GM19463 (cell line): ENCODE data around the gene NADSYN1.

ENCODE experiments used
- ATAC-seq: cut with Tn5 transposase; IDR thresholded peaks from one replicate; pipeline ENCODE4 v1.9.1; 2021; ENCODE audit warnings: mild to moderate bottlenecking, moderate library complexity; ENCODE audit not compliant: unreplicated experiment

NADSYN1 gene

DNA sequence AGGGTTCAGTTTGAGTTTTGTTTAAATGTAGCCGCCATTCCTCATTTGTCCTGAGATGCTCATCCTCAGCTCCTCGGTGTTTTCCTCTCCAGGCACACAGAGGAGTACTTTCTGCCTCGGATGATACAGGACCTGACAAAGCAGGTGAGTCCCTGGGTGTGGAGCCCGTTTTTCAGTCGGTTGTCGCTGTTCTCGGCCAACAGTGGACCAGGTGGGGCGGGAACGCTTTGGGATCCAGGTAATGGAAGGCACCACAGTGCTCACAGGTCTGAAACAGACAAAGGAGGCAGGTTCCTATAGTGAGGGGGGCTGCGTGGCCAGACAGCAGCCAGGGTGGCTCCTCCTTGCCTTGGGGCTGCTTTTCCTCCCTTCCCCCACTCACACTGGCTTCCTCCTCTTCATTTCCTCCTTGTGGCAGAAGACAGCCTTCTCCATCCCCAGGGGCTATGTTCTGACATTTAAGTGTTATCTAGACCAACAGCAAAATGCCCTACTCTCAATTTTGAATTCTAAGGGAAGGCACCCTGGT is 19.4 kb downstream of the NADSYN1 start:
- ATAC-seq, result no peak

DNA sequence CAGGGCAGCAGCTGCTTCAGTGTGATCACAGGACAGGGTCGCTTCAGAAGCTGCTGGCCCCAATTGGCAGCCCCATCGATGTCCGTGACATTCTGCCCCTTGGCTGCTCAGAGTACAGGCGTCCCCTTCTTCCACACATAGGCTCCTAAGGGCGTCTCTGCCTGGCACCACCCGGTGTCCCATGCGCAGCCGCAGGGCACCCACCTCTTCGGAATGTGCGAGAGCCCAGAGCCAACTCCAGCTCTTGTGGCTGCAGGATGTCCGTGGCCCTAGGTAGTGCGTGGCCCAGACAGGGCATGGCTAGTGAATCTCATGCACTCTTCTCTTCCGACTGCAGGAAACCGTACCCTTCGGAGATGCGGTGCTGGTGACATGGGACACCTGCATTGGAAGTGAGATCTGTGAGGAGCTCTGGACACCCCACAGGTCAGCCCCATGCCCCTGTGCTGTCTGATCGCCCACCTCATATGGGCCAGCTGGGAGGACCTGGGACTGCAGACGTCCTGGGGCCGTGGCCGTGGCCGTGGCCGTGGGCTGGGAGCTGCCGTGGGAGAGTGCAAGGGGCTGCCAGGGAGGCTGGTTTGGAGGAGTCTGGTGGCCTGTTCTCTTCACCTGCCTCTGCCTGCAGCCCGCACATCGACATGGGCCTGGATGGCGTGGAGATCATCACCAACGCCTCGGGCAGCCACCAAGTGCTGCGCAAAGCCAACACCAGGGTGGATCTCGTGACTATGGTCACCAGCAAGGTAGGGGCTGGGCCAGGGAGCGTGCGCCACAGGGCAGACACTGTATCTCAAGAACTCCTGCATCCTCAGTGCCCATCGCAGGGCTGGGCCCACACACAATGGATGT is 20.2 kb downstream of the NADSYN1 start:
- ATAC-seq, result no peak

DNA sequence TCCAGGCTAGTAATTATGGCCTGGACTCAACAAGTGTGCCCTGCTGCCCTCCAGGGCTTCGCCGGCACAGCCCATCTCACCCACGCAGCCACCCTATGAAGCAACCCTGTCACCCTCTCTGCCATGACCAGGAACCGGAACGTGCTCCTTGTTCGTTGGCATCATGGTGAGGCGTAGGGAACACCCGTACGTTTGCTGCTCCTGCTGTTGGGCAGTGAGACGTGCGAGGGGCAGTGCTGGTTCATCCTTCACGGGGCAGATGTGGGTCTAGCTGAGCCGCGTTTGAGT is 20.7 kb downstream of the NADSYN1 start:
- no peak for ATAC-seq

DNA sequence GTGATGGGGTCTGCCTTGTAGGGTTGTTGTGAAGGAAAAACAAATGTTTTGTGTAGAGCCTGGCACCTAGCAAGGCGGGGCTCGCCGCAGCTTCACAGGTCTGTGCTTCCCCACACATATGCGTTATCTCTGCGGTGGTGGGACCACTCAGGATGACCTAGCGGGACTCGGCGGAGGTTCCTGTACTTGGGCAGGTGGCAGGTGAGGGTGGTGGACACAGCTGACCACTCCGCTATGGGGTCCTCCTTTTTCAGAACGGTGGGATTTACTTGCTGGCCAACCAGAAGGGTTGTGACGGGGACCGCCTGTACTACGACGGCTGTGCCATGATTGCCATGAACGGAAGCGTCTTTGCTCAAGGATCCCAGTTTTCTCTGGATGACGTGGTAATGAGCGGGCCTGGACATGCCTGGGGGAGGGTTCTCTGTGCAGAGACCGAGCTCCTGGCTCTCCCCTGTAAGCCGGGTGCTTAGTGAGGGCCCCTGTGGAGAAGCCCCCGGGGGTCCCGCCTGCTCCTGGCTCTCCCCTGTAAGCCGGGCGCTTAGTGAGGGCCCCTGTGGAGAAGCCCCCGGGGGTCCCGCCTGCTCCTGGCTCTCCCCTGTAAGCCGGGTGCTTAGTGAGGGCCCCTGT is 21.3 kb downstream of the NADSYN1 start:
- no peak for ATAC-seq

DNA sequence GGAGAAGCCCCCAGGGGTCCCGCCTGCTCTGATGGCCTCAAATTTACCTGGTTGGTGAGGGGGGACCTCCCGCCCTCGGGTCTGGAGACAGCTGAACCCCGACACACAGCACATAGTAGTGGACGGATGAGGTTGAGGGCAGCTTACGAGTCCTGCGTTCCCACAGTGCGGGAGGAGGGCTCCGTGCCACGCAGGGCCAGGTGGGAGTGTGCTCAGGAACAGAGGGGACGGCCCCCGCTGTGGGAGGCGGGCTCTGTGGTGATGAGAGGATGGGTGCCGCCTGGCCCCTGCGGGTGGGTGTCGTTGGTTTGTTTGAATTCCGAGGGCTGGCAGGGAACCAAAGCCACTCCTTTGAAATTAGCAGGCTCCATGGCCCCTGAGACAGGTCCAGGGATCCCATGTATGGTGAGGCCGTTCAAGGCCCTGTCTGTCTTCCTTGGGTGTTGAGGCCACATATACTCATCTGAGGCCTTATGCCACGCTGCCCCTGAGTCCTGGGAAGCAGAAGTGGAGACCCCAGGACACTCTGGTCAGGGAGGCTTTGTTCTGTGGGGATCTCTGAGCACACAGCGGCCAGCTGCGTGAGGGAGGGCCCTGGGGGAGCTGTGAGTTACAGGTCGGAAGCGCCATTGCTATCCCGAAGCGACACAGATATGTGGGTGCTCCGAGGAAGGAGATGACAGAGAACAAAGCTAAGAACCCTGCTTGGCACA is 21.9 kb downstream of the NADSYN1 start:
- ATAC-seq, result no peak

DNA sequence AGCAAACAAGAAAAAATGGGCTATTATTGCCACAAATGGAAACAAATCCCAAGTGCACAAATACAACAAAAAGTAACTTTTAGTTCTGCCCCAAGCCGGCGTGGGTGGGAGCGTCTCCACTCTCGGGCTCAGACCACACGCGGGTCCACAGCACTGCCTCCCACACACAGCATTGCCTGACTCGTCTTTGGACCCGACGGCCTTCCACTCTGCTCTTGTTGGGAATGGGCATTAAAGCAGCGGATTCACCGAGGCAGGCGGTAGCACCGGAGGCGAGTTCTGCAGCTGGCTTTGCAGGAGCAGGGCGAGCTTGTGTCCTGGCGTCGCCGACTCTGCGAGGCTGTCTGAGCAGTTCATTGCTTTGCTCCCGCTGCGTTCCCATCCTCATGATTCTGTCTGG is 23.0 kb downstream of the NADSYN1 start:
- ATAC-seq, result no peak

DNA sequence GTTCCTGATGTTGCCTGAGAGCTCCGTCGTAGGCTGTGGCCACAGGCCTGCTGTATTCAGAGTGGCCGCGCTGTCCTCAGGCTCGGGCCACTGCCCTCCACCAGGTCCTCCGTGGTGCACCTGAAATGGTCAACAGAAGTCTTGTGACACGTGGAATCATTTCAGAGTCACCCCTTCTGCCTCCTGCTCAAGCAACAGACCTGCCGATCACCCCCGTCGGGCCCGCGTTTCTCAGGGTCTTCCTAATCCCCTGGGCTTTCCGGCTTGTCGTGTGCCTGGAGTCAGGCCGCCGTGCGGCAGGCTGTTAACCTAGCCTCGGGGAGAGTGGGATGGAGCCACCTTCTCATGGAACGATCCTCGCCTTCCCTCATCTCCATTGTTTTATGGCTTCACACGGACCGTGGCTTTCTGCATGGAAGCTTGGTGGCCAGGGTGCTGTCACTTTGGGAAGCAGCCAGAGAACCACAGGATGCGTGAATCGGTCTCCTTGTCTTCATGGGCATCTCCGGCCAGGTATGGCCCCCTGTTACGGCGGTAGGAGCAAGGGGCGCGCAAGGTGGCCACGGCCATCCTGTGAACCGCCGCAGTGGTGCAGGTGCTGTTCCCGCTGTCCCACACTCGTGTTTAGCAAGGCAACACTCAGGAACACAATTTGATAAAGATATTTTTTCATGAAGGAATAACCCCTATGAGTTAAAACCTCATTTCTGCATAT is 24.1 kb downstream of the NADSYN1 start:
- ATAC-seq, result no peak

DNA sequence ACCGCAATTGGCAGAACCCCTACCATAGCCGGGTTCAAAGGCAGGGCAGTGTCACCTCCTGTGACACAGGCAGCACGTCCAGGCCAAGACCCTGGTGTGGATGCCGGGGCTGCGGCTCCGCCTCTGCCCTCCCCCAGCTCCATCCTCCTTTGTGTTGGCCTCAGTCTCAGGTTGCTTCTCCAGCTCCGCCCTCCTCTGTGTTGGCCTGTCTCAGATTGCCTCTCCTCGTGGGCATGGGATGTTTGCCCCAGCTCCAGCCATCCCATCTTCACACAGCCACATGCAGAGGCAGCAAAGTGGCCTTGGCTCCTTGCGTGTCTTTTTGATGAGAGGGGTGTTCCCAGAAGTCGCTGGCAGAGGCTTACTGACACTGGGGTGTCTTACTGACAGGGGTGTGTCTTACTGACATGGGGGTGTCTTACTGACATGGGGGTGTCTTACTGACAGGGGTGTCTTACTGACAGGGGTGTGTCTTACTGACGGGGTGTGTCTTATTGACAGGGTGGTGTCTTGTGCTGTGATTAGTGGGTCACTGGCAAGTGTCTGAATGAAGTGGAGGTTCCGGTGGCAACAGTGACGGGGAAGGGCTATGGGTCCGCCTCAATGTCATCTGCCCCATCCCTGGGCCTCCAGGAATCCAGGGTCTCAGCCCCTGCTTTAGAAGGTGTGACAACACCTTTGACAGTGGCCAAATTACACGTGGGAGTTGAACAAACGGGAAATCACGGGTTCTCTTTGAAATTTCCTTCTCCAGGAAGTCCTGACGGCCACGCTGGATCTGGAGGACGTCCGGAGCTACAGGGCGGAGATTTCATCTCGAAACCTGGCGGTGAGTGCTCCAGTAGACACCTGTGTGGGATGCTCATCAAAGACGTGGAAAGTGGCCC is 24.9 kb downstream of the NADSYN1 start:
- ATAC-seq, result no peak

DNA sequence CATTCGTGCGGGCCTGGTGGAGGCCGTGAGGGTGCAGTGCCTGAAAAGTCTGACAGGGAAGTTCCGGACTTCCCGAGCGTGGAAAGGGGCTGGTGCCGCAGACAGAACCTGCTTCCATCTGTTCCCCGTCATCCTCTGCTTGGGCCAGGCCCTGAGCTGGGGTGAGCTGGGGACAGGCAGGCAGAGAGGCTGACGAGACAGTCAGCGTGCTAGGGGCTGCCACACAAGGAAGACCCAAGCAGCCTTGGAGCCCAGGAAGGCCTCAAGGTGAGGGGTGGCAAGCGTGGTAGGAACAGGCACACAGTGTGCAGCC is 25.5 kb downstream of the NADSYN1 start:
- ATAC-seq, result no peak

DNA sequence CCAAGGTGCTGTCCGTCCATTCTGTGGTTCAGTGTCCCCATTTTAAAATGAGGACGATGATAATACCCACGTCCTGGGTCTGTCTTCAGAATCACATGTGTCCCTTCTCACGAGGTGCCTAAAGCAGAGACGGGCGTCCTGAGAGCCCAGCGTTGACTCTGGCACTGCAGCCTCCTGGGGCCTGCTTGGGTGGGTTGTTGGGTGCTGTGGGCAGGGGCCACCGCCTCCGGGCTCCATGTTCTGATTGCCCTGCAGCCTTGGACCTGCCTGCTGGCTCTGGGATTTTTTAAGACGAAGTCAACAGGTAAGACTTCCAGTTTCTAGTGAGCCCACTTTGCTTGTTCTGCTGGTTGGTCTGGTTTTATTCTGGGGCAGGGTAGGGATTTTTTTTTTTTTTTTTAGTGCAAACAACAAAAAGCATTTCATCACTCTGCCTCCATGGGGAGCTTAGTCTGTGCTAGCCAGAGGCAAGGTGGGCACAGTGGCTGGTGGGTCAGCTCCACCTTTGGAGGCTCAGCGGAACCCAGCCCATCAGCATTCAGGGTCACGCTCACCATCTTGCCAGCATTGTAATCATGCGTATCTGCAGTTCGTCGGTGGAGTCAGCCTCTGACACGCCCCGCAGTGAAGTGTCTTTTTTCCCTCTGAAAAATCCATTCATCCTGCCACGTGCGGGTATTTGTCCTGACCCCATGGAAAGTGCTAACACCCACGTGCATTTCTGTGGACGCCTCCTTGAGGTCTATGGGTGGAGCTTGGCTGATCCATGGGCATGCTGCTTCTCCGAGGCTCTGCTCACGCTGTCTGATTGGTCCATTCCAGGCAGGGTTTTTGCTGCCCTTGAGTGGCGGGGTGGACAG is 28.3 kb downstream of the NADSYN1 start:
- ATAC-seq, result no peak

DNA sequence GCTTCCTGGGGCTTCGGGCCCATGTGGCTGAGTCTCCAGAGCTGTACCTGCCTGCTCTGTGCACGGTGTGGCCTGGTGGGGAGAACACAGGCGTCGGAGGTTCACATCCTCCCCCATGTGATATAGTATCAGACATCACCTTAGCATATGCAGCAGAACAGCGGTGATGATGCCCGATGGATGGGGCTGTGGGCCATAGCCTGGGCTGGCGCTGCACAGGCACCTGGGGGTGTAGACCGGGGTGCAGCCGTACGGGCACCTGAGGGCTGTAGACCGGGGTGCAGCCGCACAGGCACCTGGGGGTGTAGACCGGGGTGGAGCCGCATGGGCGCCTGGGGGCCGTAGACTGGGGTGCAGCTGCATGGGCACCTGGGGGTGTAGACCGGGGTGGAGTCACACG is 29.2 kb downstream of the NADSYN1 start:
- ATAC-seq, result no peak

DNA sequence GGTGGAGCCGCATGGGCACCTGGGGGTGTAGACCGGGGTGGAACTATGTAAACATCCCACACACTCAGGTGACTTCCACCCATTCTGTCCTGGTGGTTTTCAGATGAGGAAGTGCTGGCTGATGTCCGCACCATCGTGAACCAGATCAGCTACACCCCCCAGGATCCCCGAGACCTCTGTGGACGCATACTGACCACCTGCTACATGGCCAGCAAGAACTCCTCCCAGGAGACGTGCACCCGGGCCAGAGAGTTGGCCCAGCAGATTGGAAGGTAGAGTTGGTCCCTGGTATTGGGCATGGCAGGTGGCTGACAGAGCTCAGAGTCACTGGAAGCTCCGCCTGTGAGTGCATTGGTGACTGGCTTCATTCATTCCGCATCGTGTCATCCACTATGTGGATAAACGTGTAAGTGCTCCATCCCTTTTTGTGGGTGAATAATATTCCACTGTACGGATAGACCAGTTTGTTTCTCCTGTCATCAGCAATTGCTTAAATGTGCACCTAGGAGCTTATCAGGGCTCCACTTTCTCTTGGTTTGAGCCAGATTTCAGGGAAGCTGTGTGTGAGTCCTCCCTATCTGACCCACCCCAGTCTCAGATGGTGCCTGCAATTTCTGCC is 29.9 kb downstream of the NADSYN1 start:
- ATAC-seq, result no peak

DNA sequence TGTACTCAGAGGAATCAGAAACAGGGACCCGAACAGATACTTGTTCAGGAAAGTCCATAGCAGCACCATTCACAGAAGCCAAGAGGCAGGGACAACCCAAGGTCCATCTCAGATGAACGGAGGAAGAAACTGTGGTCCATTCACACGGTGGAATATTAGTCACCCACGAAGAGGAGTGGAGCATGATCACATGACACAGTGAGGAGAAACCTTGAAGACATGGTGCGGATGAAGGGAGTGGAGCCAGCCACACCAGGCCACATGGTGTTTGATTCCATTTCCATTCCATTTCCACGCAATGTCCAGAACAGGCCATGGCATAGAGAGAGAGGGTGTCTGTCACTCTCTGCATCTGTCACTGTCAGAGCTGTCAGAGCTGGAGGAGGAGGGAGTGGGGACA is 30.7 kb downstream of the NADSYN1 start:
- no peak for ATAC-seq

DNA sequence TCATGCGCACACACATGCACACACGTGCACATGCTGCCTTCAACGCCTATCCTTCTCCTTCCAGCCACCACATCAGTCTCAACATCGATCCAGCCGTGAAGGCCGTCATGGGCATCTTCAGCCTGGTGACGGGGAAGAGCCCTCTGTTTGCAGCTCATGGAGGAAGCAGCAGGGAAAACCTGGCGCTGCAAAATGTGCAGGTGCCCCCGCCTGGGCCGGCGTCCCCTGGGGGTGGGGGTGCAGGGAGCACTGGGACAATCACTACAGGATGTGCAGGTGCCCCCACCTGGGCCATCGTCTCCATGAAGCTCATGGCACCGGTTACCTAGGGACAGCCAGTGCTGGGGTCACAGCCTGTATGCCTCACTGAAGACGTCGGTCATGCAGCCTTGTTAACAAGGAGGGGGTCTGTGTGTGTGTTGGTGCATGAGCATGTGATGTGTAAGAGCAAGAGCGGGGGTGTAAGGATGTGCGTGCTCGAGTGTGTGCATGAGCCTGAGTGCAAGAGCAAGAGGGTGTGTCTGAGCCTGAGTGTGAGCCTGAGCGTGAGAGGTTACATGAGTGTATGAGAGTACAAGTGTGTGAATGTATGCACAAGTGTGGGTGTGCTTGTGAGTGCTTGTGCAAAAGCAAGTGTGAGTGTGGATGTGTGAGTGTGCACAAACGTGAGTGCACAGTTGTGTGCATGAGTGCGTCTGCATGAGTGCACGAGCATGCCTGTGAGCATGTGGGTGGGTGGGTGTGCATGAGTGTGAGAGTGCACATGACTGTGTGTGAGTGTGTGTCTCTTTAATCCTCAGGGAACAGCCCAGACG is 31.5 kb downstream of the NADSYN1 start:
- ATAC-seq, result no peak

DNA sequence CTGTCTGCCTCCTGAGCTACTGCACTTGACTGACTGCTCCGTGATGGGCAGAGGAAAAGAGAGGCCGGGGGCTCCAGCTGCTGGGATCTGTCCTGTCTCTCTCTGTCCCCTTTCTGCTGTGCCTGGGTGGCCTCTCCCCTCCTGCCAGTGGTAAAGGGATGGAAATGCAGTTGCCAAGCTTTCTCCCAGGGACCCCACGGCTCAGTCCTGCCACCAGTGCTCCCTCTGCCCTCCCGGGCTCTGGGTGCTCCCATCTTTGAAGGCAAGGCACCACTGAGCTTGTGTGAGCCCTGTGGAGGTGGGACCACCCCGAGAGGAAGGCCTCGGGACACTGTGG is 32.0 kb downstream of the NADSYN1 start:
- ATAC-seq, result no peak

DNA sequence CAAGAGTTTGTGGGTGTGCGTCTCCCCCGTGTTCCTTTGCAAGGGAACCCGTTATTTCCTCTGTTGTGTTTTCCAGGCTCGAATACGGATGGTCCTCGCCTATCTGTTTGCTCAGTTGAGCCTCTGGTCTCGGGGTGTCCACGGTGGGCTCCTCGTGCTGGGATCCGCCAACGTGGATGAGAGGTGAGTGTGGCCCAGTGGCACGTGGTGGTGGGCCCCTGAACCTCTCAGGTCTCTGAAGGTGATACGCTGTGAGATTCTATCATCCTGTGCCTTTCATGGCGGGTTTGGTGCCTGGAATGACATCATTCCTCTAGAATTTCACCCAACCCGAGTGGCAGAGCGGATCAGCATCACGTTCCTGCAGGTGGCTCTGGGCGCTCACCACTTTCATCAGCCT is 32.5 kb downstream of the NADSYN1 start:
- no peak for ATAC-seq

DNA sequence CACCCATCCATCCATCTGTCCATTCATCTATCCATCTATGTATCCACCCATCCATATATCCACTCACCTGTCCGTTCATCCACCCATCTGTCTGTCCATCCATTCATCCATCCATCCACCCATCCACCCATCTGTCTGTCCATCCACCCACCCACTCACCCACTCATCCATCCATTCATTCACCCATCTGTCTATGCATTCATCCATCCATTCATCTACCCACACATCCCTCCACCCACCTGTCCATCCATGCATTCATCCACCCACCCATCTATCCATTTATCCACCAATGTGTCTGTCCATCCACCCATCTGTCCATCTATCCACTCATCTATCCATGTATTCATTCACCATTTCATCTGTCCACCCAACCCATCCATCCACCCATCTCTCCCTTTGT is 33.3 kb downstream of the NADSYN1 start:
- no peak for ATAC-seq

DNA sequence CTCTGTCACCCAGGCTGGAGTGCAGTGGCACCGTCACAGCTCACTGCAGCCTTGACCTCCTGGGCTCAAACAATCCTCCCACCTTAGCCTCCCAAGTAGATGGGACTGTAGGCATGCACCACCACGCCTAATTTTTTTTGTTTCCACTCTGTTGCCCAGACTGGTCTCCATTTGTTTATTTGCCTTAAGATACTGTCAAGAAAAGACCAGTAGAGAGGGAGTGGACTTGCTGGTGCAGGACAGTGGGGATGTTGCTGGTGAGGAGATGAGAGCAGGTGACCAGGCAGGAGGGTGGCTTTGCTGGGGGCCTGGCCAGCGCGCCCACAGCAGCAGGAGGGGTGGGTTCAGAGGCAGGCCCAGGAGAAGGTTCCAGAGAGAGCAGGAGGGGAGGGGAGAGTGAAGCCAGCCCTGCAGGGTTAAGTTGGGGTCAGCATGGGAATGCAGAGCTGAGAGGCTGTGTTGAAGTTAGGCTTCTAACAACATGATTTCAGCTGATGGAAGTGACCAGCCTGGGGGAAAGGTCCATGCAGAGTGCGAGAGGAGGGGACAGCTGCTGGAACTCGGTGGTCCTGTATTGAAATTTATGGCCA is 35.8 kb downstream of the NADSYN1 start:
- ATAC-seq, result no peak
